GM18520 (cell line): ENCODE measurements around the gene PDE1C.

Experiments
- ATAC-seq: cut with Tn5 transposase; IDR thresholded peaks from one replicate; pipeline ENCODE4 v1.9.1; 2021; ENCODE audit not compliant: unreplicated experiment

The PDE1C gene

DNA sequence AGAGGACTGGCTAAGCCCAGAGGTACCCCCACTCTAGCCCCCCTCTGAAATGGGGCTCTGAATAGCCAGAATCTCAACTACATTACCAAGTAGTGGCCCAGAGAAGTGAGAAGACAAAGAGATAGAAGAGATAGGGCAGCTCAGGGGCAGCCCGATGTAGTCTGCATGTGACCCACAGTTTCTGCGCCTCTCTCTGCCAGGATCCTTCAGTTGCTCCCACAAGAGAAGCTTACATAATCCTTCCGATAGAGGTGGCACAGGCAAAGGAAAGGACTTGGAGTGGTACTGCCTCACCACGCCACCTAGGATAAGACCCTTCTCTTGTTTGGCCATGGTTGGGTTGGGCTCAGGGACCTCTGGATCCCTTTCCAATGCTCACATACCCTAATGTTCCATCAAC is 5.4 kb upstream of the PDE1C start:
- ATAC-seq, result no peak

DNA sequence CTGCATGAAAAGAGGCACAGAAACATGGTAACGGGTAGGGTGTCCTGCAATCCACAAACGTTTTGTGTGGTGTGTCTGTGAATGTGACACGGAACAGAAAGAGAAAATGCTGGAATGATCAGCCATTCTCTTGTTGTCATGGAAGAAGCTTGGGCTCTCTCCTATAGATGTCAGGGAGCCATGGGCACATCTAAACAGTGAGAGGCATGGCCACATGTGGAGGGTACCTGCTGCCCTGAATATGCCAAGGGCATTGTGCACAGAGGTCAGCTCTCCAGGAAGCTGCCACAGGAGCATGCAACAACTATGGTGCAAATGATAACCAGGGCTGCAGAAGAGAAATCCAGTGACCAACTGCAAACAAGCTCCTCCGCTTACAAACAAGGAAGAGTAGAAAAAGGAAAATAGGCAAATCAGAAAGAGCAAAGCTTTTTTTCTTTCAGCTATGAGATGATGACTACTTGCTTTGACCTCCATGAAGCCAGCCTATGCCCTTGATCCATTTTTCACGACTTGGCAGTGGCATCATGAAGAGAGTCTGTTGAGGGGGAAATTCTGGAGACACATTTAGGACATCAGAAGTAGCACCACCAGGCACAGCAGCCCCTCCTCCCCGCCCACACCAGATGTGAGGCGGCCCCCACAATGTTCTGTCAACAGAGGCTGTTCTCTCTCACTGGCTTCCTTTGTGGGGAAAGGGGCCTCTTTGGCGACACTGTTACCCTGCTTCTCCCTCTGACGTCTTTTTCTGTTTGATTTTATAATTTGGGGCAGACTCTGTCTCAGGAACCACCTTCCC is 4.8 kb upstream of the PDE1C start:
- no peak for ATAC-seq

DNA sequence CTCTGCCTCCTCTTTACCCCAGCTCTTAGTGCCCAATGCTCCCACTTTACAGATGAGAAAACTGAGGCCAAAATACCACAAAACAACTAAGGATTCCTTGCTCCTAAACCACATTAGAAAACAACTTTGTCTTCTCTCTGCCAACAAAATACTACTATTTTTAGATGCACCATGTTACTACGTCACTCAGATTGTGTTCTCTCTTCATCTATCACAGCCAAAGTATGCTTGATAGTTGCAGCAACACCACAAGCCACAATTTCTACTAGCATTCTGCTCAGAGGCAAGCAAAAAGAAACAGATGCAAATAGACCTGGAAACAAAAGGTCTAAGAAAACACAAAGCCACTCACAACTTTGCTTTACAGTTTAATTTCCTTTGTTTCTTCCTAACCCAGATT is 3.3 kb upstream of the PDE1C start:
- ATAC-seq, result no peak

DNA sequence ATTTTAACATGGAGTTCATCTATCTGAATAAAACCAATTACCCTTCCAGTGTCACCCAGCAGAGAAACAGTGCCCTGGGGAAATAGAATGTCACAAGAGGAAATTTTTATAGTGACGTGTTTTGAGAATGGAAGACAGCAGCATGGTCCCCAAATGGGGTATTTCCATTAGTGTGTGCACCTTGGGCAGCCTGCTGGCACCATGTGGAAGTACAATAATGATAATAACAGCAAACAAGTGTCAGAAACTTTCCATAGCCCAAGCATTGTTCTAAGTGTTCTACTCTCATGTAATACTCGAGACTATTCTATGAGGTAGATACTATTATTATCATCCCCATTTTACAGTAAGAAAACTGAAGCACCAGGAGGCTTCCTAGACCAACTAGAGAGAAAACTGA is 2.2 kb upstream of the PDE1C start:
- no peak for ATAC-seq

DNA sequence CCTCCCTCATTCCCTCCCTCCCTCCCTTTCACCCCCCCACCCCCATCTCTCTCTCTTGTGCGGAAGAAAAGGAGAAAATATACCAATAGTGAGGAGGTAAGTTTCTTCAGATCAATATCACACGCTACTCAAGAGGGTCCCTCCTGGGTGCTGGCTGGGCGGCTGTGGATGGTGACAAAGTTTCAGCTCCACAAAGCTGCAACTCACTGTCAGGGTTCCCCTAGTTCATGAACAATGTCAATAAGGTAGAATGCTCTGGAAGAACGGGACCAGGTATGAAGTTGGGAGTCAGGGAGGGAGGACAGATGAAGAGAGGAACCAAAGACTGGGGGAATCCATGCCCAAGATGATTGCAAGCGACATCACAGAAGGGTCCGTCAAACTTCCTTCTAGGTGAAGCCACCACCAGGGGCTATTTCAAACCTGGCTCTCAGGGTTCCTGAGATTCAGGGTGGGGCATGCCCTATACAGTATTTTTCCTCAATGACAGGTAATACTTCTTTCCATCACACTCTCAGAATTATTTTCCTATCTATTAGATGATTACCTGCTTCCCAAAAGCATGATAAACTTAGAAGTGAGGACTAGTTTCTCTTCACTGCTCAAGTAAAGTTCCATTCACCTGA is 1.4 kb upstream of the PDE1C start:
- ATAC-seq, result no peak

DNA sequence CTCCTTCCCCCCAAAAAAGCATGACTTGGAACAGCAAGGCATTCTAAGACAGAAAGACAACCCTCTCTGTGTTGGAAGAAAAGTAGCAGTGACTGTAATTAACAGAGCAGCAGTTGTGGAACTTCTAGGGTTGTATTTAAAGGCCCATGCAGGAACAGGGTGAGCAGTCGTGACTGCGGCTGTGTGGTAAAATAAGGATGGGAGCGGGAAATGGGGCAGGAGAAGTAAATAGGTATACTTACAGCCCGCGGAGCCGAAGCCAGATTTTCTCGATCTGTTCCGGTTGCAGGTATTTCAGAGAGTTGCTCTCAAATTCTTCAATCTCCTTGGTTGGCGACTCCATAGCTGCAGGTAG is 179 bp downstream of the PDE1C start:
- no peak for ATAC-seq

DNA sequence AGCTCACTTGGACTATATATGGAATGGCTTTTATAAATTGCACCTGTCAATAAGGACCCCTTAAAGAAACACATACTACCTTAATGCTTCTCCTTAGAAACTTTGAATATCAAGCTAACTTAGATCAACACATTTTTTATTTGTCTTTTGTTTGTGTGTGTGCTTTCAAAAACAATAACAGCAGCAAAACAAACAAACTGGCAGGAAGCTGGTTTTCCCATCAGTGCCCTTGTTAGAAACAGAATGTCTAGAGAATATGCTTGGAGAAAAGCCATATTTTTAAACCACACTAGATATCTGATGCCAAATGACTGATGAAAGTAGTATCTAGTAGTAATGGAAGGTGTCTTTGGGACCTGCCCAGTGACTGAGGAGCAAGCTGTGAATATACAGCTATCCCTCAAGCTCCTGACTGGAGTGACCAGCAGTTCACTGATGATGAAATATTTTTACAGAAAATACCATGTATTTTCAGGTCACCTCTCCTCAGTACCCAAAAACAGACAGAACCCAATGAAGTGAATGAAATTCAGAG is 1.0 kb downstream of the PDE1C start:
- ATAC-seq, result no peak

DNA sequence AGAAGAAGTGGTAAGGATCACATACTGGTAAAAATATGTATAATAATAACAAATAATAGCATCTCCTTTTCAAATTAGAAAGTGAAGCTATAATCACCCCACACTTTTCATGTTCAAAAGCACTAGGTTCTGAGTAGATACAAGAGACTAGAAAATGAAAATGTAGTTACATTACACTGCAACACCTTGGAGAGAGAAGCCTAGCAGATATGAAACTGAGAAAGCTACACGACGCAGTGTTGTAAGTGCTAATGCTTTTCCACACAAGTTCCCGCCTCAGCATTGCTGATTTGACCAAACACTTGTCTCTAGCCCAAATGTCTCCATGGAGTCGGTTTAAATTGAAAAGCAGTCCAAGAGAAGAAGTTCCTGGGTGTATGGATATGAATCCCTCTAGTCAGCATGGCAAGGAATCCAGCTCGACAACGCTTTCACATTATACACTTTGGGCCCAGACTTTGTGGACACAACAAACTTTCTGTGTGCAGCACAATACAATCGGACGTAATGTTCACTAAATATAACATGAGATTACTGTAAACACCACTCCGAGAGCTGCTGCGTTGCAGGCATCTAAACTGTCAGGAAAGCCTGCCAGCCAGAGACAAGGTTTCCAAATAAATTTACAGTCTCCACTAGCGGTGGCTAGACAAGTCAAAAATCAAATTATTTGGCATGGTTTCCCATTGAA is 1.7 kb downstream of the PDE1C start:
- no peak for ATAC-seq

DNA sequence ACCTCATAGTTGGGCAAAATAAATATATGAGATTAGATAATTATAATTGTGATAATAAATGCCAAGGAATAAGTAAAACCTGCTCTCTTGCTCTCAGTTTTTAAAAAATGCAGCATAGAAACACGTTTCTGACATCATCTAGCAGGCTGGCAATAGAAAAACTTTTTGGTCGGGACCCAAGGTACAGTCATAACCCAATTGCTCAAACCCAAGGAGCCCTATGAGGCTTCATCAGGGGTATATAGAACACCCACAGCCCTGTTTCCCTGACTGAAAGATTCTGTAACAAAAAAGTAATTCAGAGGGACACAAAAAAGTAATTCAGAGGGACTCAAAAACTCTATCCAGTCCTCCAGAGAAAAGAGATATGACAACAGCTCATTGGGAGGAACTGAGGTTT is 3.8 kb downstream of the PDE1C start:
- no peak for ATAC-seq

DNA sequence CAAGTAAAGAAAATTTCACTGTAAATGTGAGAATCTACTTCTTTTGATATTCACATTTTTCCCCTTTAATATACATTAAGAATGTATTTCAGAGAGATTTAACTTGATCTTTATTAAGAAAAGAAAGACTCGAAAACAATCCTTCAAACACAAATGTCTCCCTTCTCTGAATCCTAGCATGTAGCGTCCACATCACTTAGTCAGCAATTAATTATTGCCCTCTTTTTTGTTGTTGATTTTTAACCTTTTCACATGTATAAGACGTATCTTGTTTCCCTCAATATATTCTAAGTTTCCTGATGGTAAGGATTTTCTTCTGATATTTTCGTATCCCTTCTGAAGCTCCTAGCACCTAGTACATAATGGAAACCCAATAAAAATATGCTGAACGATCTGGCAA is 6.6 kb downstream of the PDE1C start:
- no peak for ATAC-seq

DNA sequence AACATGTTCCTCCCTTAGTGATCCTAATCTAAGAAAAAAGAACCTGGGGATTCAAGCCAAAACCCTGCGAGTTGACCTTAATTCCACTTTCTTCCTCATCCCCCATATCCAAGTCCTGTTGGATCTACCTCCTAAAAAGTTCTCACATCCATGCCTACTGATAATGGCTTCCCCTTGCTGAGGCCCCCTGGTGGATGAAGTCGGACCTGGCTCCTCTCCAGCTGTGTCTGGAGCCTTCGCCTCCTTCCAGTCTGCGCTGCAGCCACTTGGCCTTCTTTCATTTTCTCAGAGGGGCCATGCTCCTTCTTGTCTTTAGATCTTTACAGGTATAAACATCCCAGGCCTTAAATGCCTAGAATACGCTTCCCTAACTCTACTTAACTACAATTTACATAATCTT is 8.1 kb downstream of the PDE1C start:
- no peak for ATAC-seq

DNA sequence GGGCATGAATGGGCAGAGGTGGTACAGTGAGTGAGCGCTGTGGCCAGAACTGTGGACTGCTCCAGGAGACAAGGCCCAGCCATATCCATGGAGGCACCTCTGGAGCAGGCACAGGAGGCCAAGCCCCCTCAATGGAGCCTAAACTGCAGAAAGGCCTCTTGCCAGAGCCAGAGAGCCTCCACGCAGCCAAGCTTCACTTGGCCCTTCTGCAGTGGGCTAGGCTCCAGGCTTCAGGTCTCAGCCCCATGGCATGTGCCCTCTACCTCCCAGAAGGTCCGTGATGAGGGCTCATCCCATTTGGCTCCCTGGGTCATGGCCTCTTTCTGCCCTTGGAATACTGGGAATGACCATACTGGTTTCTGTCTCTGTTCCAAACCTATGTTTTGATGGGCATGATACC is 8.9 kb downstream of the PDE1C start:
- ATAC-seq, result no peak

DNA sequence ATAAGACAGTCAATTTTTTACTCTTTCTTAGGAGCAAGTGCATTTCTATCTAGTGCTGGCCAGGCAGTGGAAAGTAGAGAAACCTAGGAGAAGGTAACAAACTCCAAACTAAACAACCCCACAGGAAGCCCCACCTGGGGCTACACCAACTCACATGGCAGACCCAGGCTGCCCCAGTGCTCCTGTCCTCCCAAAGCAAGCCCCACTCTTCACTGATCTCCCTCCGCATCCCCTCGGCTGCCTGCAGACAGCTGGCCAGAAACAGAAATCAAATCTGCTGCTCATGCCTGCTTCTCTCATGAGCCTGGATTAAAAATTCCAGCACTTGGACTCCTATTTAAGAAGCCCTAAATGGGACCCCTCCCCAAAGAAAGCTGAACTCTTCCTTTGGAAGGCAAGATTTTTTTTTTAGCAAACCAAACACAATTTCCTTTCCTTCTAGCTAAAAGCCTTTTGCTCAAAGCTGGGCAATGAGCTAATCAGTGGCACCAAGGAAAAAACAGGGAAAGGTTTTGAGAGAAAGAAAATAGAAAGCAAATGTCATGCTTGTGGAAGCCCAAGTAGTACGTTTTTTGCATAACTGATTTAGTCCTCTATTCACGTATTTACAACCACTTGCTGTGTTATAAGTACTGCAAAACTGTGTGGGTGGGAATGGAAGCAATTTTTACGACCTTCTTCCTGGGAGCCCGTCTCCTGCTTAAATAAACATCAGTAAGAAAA is 10.8 kb downstream of the PDE1C start:
- no peak for ATAC-seq

DNA sequence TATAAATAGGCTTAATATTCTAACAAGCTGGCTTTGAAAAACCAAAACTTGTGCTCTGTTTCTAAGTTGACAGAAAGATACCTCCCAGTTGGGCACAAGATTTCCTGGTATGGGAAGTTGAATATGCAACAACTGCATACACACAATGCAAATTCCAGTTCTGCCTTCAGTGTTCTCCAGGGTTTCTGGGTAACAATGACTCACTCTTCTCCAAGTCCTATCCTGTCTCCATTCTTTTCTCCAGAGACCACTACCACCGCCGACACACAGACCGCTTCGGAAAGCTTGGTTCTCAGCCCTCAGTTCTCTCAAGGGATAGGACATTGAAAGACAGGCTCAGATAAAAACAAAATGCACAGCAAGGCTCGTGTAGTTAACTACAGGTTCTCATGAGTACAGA is 12.2 kb downstream of the PDE1C start:
- ATAC-seq, result no peak

DNA sequence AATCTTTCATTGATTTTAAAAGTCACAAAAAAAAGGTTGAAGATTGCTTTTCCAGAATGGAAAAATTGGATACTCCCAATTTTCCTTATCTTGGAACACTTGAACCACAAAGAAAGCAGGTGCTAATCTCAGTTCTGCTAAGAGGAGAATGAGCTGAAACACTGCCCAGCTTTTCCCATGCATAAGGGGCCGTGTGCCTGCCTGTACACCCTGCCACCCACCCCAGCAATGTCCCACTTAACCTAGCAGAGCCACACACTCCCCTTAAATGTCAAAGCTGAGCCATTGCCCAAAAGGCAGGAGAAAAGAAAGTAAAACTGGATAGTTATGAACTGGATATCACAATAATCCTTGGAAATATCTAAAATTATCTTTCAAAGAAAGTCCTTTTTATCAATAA is 13.4 kb downstream of the PDE1C start:
- no peak for ATAC-seq

DNA sequence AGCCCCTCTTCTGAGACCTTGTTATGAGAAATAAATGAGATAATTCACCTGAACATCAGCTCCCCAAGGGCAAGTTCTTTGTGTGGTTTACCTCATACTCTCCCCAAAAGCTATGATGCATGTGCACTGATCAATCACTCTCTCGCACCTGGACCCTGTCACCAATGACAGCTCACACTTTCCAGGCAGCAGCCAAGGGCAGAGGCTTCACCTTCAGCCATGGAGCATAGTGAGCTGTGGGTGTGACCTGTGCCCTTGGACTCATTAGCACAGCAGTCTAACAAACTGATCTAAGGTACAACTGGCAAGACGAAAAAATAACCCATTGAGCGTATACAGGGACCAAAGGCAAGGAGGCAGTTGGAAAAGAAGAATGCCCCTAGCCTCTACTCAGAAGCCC is 17.0 kb downstream of the PDE1C start:
- no peak for ATAC-seq

DNA sequence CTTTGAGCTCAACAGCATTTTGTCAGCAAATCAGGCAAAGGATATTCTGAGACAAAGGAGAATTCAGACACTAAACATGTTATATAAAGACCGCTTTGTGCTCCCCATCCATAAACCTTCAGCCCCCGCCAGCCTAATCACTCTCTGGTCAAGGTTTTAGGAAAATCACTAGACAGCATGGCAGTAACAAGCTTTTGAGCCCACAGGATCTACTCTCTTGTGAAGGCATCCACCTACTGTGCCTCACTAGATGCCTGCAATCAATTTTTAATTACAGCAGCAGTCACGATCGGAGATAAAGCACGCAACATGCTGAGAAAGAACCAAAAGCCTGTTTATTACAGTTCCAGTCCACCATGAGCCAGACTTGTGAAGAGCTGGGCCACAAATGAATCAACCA is 19.1 kb downstream of the PDE1C start:
- no peak for ATAC-seq

DNA sequence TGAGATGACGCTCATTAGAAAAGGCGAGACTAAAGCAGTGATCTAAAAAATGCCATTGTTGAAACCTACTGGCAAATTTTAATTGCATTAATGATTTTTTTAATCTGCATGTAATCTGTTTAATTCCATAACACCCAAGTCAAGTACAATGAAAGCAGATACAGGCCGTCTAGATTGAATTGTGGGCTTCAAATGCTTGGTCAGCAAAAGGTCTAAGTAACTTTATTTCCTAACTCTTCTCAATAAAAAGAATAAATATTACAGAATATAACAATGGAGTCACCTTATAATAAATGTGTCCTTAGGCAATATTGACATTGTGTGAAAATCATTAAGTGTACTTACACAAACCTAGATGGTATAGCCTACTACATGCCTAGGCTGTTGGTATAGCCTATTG is 20.6 kb downstream of the PDE1C start:
- ATAC-seq, result no peak

DNA sequence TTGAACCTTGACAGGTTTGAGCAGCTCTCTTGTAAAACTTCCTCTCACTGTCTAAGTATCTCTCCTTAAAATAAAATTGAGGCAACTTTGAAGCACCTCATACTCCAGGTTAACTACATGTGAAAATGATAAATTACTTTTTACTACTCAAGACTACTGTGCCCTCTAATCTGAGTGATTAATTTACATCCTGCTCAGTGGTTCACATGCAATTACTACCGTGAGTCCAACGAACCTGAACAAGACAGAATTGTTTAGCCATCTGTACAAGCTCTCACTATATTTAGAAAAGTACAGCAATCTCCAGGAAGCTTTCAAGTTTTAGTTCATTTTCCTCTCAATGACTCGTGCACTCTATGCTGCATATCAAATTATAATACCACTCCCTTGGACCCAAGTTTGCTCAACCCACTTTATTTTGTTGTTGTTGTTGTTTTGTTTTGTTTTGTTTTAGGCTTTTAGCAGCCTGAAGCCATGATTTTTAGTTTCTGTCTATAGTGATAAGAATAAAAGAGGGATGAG is 21.2 kb downstream of the PDE1C start:
- ATAC-seq, result no peak

DNA sequence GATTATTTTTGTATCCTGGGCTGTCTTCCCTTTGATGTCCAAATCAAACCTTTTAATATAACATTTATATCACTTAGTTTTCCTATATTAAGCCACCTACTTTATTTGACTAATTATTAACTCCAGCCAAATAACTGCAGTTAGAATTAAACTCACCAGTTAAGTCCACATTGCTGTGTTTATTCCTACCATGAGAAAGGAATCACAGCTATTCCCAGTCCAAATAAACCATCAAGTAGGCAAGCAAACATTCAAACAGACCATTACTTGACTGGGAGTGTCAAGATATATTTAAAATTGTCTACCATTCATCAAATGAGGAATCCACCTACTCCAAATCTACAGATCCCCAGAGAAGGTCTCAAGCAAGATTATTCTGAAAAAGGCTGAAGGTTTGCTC is 22.4 kb downstream of the PDE1C start:
- ATAC-seq, result no peak

DNA sequence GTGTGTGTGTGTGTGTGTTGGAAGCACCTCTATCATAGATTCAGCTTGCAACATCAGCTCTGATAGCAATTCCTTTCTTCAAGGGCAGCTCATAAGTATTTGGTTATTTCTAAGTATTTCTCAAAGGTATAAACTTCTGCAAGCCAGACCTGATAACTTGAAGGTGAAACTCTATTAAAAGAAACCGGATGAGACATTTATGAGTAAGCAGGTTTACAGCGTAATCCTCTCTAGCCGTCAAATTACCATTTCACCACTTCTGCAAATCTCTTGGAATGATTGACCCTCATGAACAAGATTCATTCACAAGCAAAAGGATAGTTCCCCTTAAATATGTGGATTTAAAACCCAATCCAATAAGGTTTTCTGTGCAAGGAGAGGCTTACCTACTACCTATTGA is 23.1 kb downstream of the PDE1C start:
- ATAC-seq, result no peak
